Heart left ventricle (tissue), 16 donors: ENCODE measurements around the gene LPAR3. TPM values are rescaled to one million over a fixed set of nuclear protein-coding genes. Genes with fewer than 3 reads are reported as not detected.

Source experiments
- ATAC-seq, 4 donors: fragments of 200-7000 bp; cut with Tn5 transposase; one replicate each; pipeline ENCODE4 v1.9.1; 2020 to 2022; ENCODE audit warnings: moderate library complexity in 4 of 4, mild to moderate bottlenecking in 3 of 4, moderate number of reproducible peaks in 1 of 4
- DNase-seq, 5 donors: peaks; one replicate each; pipeline ENCODE4 v3.0.0-alpha.2; 2020
- H3K27ac ChIP-seq, 12 donors: fragments of 200-600 bp; sonication (generic) in 4 of 12; one replicate each; pipeline versions ENCODE4 v1.5.0 to v1.8.0; 2016 to 2022; ENCODE audit warnings: mild to moderate bottlenecking in 2 of 12
- H3K27me3 ChIP-seq, 9 donors: fragments of 200-600 bp; sonication (generic) in 2 of 9; one replicate each; pipeline versions ENCODE4 v1.5.1 to v1.8.0; 2016 to 2022; ENCODE audit warnings: mild to moderate bottlenecking in 3 of 9
- H3K36me3 ChIP-seq, 9 donors: fragments of 200-600 bp; sonication (generic) in 2 of 9; one replicate each; pipeline versions ENCODE4 v1.5.0 to v1.8.0; 2018 to 2022; ENCODE audit warnings: mild to moderate bottlenecking in 2 of 9
- H3K4me1 ChIP-seq, 12 donors: fragments of 200-600 bp; sonication (generic) in 4 of 12; one replicate each; pipeline versions ENCODE4 v1.5.0 to v1.8.0; 2016 to 2022; ENCODE audit warnings: mild to moderate bottlenecking in 3 of 12
- H3K4me3 ChIP-seq, 12 donors: fragments of 200-600 bp; sonication (generic) in 4 of 12; one replicate each; pipeline versions ENCODE4 v1.5.0 to v1.8.0; 2017 to 2022; ENCODE audit warnings: mild to moderate bottlenecking in 9 of 12, moderate library complexity in 4 of 12
- H3K9me3 ChIP-seq, 12 donors: fragments of 200-600 bp; sonication (generic) in 4 of 12; one replicate each; pipeline versions ENCODE4 v1.5.0 to v1.8.0; 2016 to 2022; ENCODE audit warnings: mild to moderate bottlenecking in 1 of 12
- CTCF ChIP-seq, 12 donors: fragments of 200-600 bp; sonication (generic) in 4 of 12; IDR thresholded peaks; one replicate each; pipeline versions ENCODE4 v1.5.0 to v1.8.0; 2018 to 2022; ENCODE audit warnings: antibody characterized with exemption in 12 of 12, mild to moderate bottlenecking in 5 of 12
- POLR2A ChIP-seq, 2 donors: fragments of 450-650 bp; IDR thresholded peaks; one replicate each; pipeline ENCODE4 v1.6.1; 2017; ENCODE audit warnings: antibody characterized with exemption in 2 of 2, mild to moderate bottlenecking in 2 of 2, moderate library complexity in 2 of 2
- WGBS, 4 donors: extraction: QIAGEN DNeasy Blood & Tissue Kit in 2 of 4; methylation state at CpG; one replicate each; pipeline versions ENCODE4 v1.1.5 to v1.1.7; 2013 to 2018; 5-methylcytosine and 5-hydroxymethylcytosine counted together
- intact Hi-C, 10 donors: fragments of 100-400 bp; cut with DNase I; formaldehyde crosslinking; loops; one replicate each; pipeline versions ENCODE4 v1.11.1 to v1.14.2; 2022
- long read RNA-seq, 3 donors: library from polyadenylated mRNA; unstranded; transcript quantifications; one replicate each; pipeline ENCODE4 v2.0.0, GENCODE V29; 2020 to 2021
- polyA plus RNA-seq, 2 donors: library from polyadenylated mRNA; stranded (reverse); fragments of 200-250 nt; gene quantifications; one replicate each; pipeline ENCODE4 v1.2.3, GENCODE V29; 2013
- total RNA-seq, 9 donors: library from RNA; depleted of rRNA in 2 of 9; stranded (reverse); fragments of >200 nt in 2 of 9; fragmentation: NEBNext Ultra II Directional in 3 of 9; extraction: Animal tissue kit (Norgen Biotek cat#: 25700) in 3 of 9; gene quantifications; one replicate each; pipeline versions ENCODE4 v1.1.0 to v1.2.4, GENCODE V29; 2016 to 2023
- donor health status: ischemic (EF 13 %, LVEDD 7.1; RV severe dilation, severe dysfunction).
- donor health status: healthy with polysubstance abuse.
- donor health status: DM: no; HTN: yes; CAD: no.
- donor health status: DM: no; HTN: no; CAD: no.
- donor health status: ischemic (EF 25% LVEDD 6.9; RV normal size, moderate dysfunction).
- donor health status: ischemic (EF 25% LVEDD 5.7; RV mildly dilated, moderate dysfunction).
- donor health status: healthy.
- donor health status: DM: yes; HTN: yes; CAD: no.
- donor health status: ischemic (EF 35%, LVEDD 5.7; RV mildly dilated, moderate dysfunction).
- donor health status: nonischemic (EF 11% LVEDD 7.7; RV severe dilation, severe dysfunction).
- donor health status: DM: yes; HTN: yes; CAD: no.
- donor health status: PGD.
- donor health status: ischemic (EF 29% LVEDD 5.4; RV normal size, mild dysfunction).
- donor health status: nonischemic (EF 23%, LVEDD 6.1; RV moderate dilation, normal function).

Gene LPAR3
- total RNA-seq (10 to 100 TPM in 7 of 9 donors, 1 to 10 TPM in 2; 5.9 to 25.0 (median 14.7) TPM), polyA plus RNA-seq (10 to 100 TPM in 1 of 2 donors, 1 to 10 TPM in 1; 9.7 to 10.6 TPM)
- long read RNA-seq, donor 1, transcript LPAR3-201 (3 exons, 1,720 nt): major isoform, 11 of 16 reads
- long read RNA-seq, donor 1, partial matches to known transcripts: 0 of 16 reads
- long read RNA-seq, donor 1, other reads (novel, unspliced or antisense): 4 of 16 reads
- long read RNA-seq, donor 2, partial matches to known transcripts: 0 of 4 reads
- long read RNA-seq, donor 2, other reads (novel, unspliced or antisense): 2 of 4 reads
- long read RNA-seq, donor 3, transcript LPAR3-201 (3 exons, 1,720 nt): major isoform, 17 of 25 reads
- long read RNA-seq, donor 3, partial matches to known transcripts: 0 of 25 reads
- long read RNA-seq, donor 3, other reads (novel, unspliced or antisense): 6 of 25 reads

GRCh38 chr1:84892705-84893618 lies at the start of gene LPAR3:
TSS of gene LPAR3 (minus strand) at chr1:84893206. CDS start at chr1:84866120, 27,086 bp downstream.
- peaks cover 0 to 17% (median 0%) of the 10 kb centered on the region in 12 donors for H3K4me1 ChIP-seq
- H3K4me3 ChIP-seq: peak within 1 kb of the TSS; percentile 17 to 69 (median 52)
- H3K36me3 ChIP-seq: no peaks in the 10 kb centered on the region
- WGBS, 4 donors: 1 to 2% (median 1%) methylated on average over 46 to 93 of the region's 93 CpGs
- peak in 1 of 12 donors; percentile 6 for TF ChIP-seq CTCF (IDR thresholded peaks at IDR 0.05)
- no peak for TF ChIP-seq POLR2A (IDR thresholded peaks at IDR 0.05)
- intact Hi-C loops: loop anchor here in 1 of 10 donors (5.0 kb wide), 1 partner anchor 111 kb away; no protein-coding TSS in a partner anchor
- no peaks in the 10 kb centered on the region for H3K9me3 ChIP-seq
- ATAC-seq (peak; percentile 77 to 97 (median 86)), DNase-seq (peak; percentile 28 to 74 (median 69))
- H3K27me3 ChIP-seq: peaks cover 0 to 38% (median 7%) of the 10 kb centered on the region in 9 donors
- peak within 1 kb of the TSS in 6 of 12 donors; percentile 5 to 69 (median 42) for H3K27ac ChIP-seq

GRCh38 chr1:84941843-84942242 lies 48.8 kb upstream of the LPAR3 start:
- no peak overlapping the region for H3K27ac ChIP-seq
- TF ChIP-seq CTCF (IDR thresholded peaks at IDR 0.05): no peak
- TF ChIP-seq POLR2A (IDR thresholded peaks at IDR 0.05): no peak
- H3K36me3 ChIP-seq: no peaks in the 10 kb centered on the region
- no peak overlapping the region for H3K4me3 ChIP-seq
- H3K4me1 ChIP-seq: peaks cover 0 to 10% (median 0%) of the 10 kb centered on the region in 12 donors
- ATAC-seq (no peak), DNase-seq (no peak)
- intact Hi-C loops: loop anchor here in 6 of 10 donors (5.0 to 10.0 kb wide), 6 partner anchors 85 to 315 kb away; partner anchors contain the start of gene C1orf52 (in 1 of the 6)
- peaks cover 0 to 6% (median 0%) of the 10 kb centered on the region in 9 donors for H3K27me3 ChIP-seq
- whole genome bisulfite sequencing, 4 donors: 72 to 90% (median 82%) methylated on average over 1 of the region's 1 CpG
- no peaks in the 10 kb centered on the region for H3K9me3 ChIP-seq

- H3K27ac ChIP-seq: no peak overlapping the region
- no peaks in the 10 kb centered on the region for H3K9me3 ChIP-seq
- intact Hi-C loops: loop anchor here in 6 of 10 donors (5.0 to 10.0 kb wide), 6 partner anchors 87 to 317 kb away; partner anchors contain the start of gene C1orf52 (in 1 of the 6)
- DNase-seq (no peak), ATAC-seq (no peak)
- no peaks in the 10 kb centered on the region for H3K36me3 ChIP-seq
- peaks cover 0 to 4% (median 0%) of the 10 kb centered on the region in 12 donors for H3K4me1 ChIP-seq
- TF ChIP-seq CTCF (IDR thresholded peaks at IDR 0.05) (no peak), POLR2A (IDR thresholded peaks at IDR 0.05) (no peak)
- peaks cover 0 to 6% (median 0%) of the 10 kb centered on the region in 9 donors for H3K27me3 ChIP-seq
- WGBS, 4 donors: 73 to 79% (median 75%) methylated on average over 4 of the region's 4 CpGs
- H3K4me3 ChIP-seq: no peak overlapping the region
Measured at GRCh38 chr1:84940481-84940880, 47.5 kb upstream of the LPAR3 start.
